GM18873 (cell line): ENCODE measurements around the gene SPNS2.

Source experiments
- ATAC-seq: cut with Tn5 transposase; IDR thresholded peaks from one replicate; pipeline ENCODE4 v1.9.1; 2021; ENCODE audit warnings: mild to moderate bottlenecking, moderate library complexity, moderate number of reproducible peaks; ENCODE audit not compliant: unreplicated experiment, low FRiP score

SPNS2 gene

DNA sequence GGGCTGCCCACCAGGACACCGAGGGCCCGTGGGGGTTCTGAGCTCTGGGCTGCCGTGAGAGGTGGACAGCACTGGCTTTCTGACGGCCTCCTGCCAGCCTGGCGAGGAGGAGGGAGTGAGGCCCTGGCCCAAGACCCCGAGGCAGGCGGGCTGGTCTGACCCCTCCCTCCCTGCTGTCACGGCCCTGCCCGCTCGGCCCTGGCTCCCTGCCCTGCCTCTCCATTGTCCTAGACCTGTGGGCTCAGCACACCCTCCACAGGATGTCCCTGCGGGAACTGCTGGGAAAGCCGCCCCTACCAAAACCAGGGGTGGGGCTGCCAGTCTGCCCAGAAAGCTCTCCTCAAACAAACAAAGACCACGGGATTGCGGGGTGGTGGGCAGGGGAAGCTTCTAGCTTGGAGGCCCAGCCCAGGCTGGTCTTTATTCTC is 20.7 kb downstream of the SPNS2 start:
- no peak for ATAC-seq

- no peak for ATAC-seq
Observed at GRCh38 chr17:4520060-4520893, 21.6 kb downstream of the SPNS2 start.

DNA sequence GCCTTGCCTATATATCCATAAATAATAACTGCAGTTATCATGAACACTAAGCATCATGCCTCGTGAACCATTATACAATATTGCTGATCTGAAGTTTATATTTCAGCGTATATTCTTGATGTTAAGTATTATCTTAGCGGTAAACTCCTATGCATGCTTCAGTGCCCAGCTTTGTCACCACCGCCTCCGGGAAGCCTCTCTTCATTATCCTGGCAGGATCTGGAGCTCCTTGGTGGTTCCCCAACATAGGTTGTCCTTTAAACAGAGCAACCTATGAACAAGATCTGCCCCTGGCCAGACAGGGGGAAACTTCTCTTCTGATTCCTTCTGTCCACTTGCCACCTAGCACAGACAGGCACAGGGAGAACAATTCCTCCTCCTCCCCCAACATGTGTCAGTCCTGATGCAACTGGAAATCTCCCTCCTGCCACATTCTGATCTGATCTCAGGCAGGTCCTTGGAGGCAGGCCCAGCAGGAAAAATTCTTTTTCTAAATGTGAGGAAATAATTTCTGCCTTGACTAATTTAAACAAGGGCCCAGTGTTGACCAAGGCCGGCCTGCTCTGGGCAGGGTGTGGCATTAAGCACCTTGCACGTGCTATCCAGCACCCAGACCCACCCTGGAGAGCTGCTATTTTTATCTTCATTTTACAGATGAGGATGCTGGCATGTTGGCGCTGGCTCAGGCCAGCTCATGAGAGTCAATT is 22.4 kb downstream of the SPNS2 start:
- ATAC-seq: no peak

- ATAC-seq: no peak
Observed at GRCh38 chr17:4522661-4523060, 24.0 kb downstream of the SPNS2 start.

DNA sequence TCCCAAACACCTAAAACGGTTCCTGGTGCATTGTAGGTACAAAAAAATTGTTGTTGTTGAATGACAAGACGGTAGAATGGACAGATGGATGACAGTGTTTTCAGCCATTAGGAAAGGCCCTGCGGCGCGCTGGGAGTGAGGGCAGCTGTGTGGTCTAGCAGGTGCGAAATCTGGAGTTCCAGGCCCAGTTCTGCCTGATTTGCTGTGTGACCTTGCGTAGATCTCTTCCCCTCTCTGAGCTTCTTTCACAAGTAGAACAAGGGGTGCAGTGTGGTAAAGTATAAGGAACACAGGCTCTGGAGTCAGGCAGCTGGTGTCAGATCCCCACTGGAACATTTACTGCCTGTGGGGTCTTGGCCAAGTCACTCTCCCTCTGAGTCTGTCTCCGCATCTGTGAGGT is 25.3 kb downstream of the SPNS2 start:
- no peak for ATAC-seq

DNA sequence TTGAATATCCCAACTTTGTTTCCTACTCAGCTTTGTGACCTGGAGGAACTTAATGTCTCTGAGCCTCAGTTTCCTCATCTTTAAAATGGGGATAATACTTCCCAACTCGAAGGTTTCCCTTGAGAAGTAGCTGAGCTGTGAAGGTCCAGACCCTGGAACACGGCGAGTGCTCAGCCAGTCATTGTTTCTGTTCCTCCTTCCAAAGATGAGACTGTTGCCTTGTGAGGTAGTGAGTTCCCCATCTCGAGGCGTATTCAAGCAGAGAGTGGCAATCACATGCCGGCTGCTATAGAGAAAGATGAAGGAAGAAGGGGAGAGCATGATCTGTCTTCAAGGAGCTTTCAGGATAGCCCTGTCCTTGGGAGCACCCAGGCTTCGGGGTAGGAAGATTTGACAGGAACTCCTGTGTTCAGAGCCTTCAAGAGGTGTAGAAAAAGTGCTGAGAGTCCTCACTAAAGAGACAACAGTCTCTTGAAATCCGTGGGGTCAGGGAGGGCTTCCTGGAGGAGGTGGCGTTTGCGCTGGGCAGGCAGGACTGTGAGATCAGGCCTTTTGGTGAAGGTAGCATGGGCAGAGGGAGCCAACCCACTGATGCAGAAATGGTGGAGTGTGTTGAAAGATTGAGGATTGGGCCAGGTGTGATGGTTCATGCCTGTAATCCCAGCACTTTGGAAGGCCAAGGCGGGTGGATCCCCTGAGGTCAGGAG is 27.2 kb downstream of the SPNS2 start:
- ATAC-seq: no peak

- ATAC-seq: no peak
Observed at GRCh38 chr17:4527134-4527533, 28.5 kb downstream of the SPNS2 start.

DNA sequence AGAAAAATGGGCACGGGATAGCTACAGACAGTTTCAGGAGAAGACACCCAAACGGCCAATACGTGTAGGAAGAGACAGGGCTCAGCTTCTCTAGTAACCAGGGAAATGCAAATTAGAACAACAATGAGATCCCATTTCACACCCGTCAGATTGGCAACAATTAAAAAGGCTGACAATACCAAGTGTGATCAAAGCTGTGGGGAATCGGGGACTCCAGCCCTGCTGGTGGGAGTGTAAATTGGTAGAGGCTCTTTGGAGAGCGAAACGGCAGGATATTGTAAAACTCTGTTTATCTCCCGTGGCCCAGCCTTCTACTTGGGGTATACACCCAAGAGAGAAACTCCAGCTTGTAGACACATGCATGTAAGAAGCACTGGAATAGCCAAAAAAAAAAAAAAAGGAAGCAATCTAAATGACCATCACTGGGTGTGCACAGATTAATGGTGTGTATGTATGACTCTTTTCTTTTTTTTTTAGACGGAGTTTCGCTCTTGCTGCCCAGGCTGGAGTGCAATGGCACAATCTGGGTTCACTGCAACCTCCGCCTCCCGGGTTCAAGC is 29.0 kb downstream of the SPNS2 start:
- ATAC-seq: no peak

GRCh38 chr17:4529533-4530152 is 31.0 kb downstream of the SPNS2 start:
- ATAC-seq: no peak

- ATAC-seq: no peak
Observed at GRCh38 chr17:4530799-4531730, 32.4 kb downstream of the SPNS2 start.

GRCh38 chr17:4531988-4532736 is 33.5 kb downstream of the SPNS2 start:
- no peak for ATAC-seq

GRCh38 chr17:4532860-4533522 is 34.3 kb downstream of the SPNS2 start:
- no peak for ATAC-seq

GRCh38 chr17:4533523-4534504 is 35.1 kb downstream of the SPNS2 start:
- ATAC-seq: no peak

DNA sequence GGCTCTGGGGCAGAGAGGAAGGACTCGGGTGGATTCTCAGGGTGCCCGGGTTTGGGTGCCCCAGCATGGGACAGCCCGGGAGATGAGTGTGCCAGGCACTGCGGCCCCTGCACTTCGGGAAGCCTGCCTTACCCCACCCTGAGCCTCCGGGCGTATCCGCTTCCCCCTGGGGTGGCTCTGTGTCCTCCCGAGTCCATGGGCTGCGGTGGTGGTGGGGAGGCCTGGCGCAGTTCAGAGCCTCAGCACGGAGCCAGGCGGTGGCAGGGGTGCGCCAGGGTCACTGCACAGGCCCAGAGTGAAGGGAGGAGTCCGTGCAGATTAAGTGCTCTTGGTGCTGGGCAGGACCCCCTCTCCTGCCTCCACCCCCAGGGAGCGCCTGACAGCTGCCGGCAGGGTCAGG is 35.8 kb downstream of the SPNS2 start:
- no peak for ATAC-seq

- ATAC-seq: no peak
Observed at GRCh38 chr17:4534928-4535666, 36.4 kb downstream of the SPNS2 start.

DNA sequence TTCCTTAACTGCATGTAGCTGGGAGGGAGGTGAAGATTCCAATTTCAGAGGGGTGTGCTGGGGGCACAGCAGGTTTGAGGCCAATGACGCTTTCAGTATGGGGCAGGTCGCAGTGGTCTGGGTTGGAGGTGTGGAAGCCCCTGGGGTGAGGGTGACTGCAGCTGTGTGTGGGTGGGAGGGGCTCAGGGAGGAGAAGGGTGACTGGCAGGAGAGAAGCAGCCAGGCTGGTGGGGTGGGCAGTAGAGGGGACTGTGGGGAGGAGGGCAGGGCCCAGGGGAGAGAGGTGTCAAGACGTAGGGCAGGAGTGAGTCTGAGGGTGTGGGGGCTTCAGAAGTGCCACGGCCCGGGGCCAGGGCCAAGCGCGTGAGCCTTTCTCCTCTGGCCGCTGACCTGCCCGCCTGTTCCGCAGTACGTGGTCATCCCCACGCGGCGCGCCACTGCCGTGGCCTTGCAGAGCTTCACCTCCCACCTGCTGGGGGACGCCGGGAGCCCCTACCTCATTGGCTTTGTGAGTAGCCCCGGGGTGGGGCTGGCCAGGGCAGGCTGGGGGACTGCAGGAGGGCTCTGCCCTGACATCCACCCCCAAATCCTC is 37.1 kb downstream of the SPNS2 start:
- no peak for ATAC-seq
